ENCODE data around the gene RASAL2. TPM values are rescaled to one million over a fixed set of nuclear protein-coding genes. Genes with fewer than 3 reads are reported as not detected.

Gene RASAL2
- total RNA-seq, 1 experiment from 2014 or later: 22.2 TPM

GRCh38 chr1:178354816-178355215 is 260.9 kb downstream of the RASAL2 start:
- Histone ChIP-seq H3K79me2 (ENCODE audit: insufficient read depth, low read length) (no peaks in the 10 kb centered on the region; the same call in 1 of the 2 replicates), H3K18ac (ENCODE audit: insufficient read length, low read depth, low read length) (no peak overlapping the region), H2AFZ (ENCODE audit: low read length) (no peak overlapping the region), H3K14ac (ENCODE audit: insufficient read depth, low read length) (no peak overlapping the region), H3K56ac (ENCODE audit: insufficient read length, low read depth, low read length) (no peak overlapping the region), H3K4me1 (ENCODE audit: insufficient read depth, low read length) (no peaks in the 10 kb centered on the region), H3K27me3 (ENCODE audit: insufficient read depth, low read length) (no peaks in the 10 kb centered on the region), H3K9ac (ENCODE audit: extremely low read depth, insufficient read length, low read length) (no peak overlapping the region), H2BK120ac (ENCODE audit: low read depth, low read length, poor library complexity, severe bottlenecking) (no peak overlapping the region), H4K91ac (ENCODE audit: insufficient read length, low read depth, low read length) (no peak overlapping the region), H3K23ac (ENCODE audit: insufficient read length, low read depth, low read length) (no peak overlapping the region), H4K8ac (replicated peaks; ENCODE audit: insufficient read length, low read depth, low read length) (no peak overlapping the region), H3K4me2 (ENCODE audit: insufficient read depth, insufficient read length, low read length) (no peak overlapping the region), H2BK20ac (ENCODE audit: low read depth, low read length, poor library complexity, severe bottlenecking) (no peak overlapping the region), H3K9me3 (ENCODE audit: control insufficient read depth, low read depth, low read length) (no peaks in the 10 kb centered on the region), H2AK5ac (ENCODE audit: insufficient read length, low read length) (no peak overlapping the region), H3K79me1 (ENCODE audit: insufficient read depth, low read depth, low read length, poor library complexity, severe bottlenecking) (no peaks in the 10 kb centered on the region), H3T11ph (ENCODE audit: low read length) (no peak overlapping the region), H4K20me1 (ENCODE audit: control insufficient read depth, insufficient read depth, insufficient read length) (no peaks in the 10 kb centered on the region), H3K23me2 (ENCODE audit: insufficient read length, low read depth, low read length, poor library complexity, severe bottlenecking) (no peaks in the 10 kb centered on the region), H2BK5ac (ENCODE audit: insufficient read length, low read length) (no peak overlapping the region), H3K27ac (ENCODE audit: insufficient read length, low read depth, low read length) (no peak overlapping the region), H3K4ac (ENCODE audit: low read depth, low read length) (no peak overlapping the region), H4K5ac (ENCODE audit: insufficient read length, low read depth, low read length) (no peak overlapping the region), H2BK15ac (ENCODE audit: low read depth, low read length) (no peak overlapping the region), H2BK12ac (ENCODE audit: insufficient read length, low read depth, low read length) (no peak overlapping the region)
- TF ChIP-seq, protein P1, sequence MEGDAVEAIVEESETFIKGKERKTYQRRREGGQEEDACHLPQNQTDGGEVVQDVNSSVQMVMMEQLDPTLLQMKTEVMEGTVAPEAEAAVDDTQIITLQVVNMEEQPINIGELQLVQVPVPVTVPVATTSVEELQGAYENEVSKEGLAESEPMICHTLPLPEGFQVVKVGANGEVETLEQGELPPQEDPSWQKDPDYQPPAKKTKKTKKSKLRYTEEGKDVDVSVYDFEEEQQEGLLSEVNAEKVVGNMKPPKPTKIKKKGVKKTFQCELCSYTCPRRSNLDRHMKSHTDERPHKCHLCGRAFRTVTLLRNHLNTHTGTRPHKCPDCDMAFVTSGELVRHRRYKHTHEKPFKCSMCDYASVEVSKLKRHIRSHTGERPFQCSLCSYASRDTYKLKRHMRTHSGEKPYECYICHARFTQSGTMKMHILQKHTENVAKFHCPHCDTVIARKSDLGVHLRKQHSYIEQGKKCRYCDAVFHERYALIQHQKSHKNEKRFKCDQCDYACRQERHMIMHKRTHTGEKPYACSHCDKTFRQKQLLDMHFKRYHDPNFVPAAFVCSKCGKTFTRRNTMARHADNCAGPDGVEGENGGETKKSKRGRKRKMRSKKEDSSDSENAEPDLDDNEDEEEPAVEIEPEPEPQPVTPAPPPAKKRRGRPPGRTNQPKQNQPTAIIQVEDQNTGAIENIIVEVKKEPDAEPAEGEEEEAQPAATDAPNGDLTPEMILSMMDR (conservative IDR thresholded peaks at IDR 0.05): no peak
- Mint-ChIP-seq H3K4me1 (no peaks in the 10 kb centered on the region; a peak in 2 of 4 replicates), H3K27me3 (ENCODE audit: low read depth) (no peaks in the 10 kb centered on the region), H3K9me3 (peaks cover 4 to 18% of the 10 kb centered on the region in 2 experiments; a peak in 4 of 5 replicates), H3K4me3 (no peak overlapping the region), H3K36me3 (ENCODE audit: insufficient read depth in 1 of 3, low read depth in 3 of 3) (peaks cover 0 to 13% (median 9%) of the 10 kb centered on the region in 3 experiments; a peak in 5 of 7 replicates), H3K27ac (no peak overlapping the region)
- DNase-seq: no peak
- WGBS (ENCODE audit: extremely low coverage, insufficient read length, low lambda C conversion rate): no CpG with 5 or more reads among the region's 3 CpGs
